IPS-18c (cell line): ENCODE data around the gene IL17RA.
"Not testable (repeated sequence)": the region's sequence is repeated elsewhere in the genome, so short reads cannot be mapped to it uniquely, and the experiment has no call there.

Experiments used
- H3K4me3 ChIP-seq: 2 replicates; pipeline ENCODE4 v1.7.0; 2013; ENCODE audit warnings: low read depth, mild to moderate bottlenecking, low read length, moderate library complexity; ENCODE audit not compliant: insufficient read depth
- H3K9me3 ChIP-seq: one replicate; pipeline ENCODE4 v1.6.1; 2013; ENCODE audit warnings: mild to moderate bottlenecking, low read length, moderate library complexity; ENCODE audit not compliant: control insufficient read depth, insufficient read depth

Gene IL17RA

DNA sequence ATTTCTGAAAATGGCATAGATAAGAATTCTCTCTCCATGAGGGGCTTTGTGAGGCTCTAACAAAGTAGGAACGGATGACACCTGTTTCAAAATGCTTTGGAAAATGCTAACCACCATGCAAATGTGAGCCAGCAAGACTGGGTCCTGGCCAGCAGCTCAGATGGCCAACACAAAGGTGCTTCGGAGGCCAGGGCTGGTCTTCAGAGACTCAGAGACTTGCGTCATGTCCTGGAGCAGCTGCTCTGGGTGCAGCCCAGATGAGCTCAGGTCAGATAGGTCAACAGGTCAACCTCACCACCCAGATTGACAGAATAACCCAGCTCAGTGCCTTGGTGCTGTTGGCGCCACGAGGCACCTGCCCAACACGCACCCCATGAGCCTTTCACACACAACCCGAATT is 48.3 kb downstream of the IL17RA start:
- H3K4me3 ChIP-seq: no peak overlapping the region
- no peaks in the 10 kb centered on the region for H3K9me3 ChIP-seq

DNA sequence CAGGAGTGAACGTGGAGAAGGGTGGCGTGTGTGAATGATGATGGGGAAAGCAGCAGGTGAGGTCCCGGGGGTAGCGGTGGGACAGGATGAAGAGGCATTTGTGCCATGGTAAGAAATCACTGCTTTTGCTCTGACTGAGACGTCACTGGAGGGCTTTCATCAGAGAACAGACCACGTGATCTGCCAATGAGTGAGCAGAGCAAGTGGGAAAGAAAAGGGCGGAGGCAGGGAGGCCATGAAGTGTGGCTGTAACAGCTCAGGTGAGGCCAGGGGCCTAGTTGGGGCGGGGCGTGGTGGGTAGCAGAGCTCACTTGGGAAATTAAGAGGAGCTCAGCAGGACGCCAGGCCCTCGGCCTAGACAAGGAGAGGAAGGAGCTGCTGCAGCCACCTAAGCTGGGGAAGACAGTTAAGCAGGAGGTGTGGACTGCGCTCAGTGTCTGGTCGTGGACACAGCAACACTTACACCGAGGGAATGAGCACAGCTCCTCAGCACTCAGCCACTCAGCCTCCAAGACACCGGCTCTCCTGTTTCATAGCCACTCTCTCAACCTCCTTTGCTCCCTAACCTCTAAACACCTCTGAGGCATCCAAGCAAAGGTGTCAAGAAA is 50.5 kb downstream of the IL17RA start:
- no peaks in the 10 kb centered on the region for H3K9me3 ChIP-seq
- no peak overlapping the region for H3K4me3 ChIP-seq

DNA sequence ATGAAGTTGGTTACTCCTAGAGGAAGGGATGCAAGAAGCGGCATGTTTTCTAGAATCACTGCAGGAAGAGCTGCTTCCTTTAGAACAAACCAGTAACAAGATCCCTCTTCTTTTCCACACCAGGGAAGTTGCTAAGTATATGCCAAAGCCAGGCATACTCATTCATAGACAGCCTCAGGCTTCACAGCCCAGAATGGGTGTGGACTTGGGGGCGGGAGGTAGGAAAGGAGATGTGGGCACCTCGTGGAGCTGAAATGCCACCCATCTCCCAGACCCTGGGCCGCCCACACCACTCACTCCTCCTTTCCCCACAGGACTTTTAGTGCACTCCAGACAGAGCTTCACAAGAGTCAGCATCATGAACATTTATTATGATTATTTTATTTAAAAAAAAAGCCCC is 52.4 kb downstream of the IL17RA start:
- H3K9me3 ChIP-seq: no peaks in the 10 kb centered on the region
- H3K4me3 ChIP-seq: no peak overlapping the region

- no peaks in the 10 kb centered on the region for H3K9me3 ChIP-seq
- H3K4me3 ChIP-seq: no peak overlapping the region
Observed at GRCh38 chr22:17137861-17138425, 53.1 kb downstream of the IL17RA start.

DNA sequence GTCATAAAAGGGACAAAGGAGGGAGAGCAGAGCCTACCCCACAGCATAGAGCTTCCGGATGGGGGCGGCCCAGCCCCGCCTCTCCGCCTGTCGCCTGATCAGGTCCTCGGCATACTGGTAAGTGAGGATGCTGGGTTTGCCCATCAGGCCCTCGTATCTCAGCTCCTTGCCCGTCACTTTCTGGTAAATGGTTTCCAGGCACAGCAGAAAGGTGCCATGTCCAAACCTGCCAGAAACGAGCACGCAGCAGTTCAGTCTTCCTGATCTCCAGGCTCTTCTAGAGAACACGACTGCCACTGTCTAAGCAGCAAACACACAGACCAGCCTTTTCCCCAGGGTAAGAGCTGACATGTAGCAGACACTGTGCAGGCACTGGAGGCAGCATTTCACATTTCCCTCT is 53.7 kb downstream of the IL17RA start:
- no peak overlapping the region for H3K4me3 ChIP-seq
- H3K9me3 ChIP-seq: no peaks in the 10 kb centered on the region

- no peak overlapping the region for H3K4me3 ChIP-seq
- no peaks in the 10 kb centered on the region for H3K9me3 ChIP-seq
Observed at GRCh38 chr22:17140022-17140421, 55.2 kb downstream of the IL17RA start.

DNA sequence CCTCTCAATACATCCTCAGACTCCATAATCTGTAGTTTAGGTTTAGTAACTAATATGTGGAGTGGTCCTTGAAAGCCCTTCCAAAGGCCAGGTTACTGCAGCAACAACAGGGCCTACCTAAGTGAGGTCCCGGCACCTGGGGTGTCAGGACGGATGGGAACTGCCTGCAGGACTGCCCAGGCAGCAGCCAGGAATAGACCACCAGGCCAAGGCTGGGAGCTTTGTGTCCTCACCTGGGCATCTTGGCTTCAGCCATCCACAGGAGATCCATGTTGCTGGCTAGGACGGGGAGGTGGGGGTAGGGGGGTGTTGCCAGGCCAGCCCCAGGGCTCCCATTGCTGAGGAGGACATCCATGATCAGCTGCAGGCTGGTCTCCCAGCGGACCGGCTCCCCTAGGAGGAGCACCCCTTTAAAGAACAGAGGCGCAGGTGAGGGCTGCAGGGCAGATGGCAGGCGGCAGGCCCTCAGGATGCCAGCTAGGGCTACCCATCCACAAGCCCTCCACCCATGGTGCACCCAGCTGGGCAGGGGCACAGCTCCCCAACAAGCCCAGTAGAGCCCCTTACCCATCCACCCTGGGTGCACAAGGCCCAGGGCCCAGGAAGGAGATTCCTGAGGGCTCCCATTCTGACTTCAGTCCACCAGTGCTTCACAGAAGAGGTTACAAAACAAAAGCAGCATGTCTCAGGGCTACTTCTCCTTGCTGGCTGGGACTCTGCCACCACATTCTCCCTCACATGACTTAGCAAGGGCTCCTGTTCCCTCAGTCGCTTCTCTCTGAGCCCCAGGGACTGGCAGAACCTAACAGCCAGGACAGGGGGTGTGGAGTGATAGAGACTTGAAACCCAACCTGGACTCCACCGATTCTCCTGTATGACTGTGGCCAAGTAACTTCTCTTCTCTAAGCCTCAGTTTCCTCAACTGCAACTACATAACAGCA is 56.3 kb downstream of the IL17RA start:
- no peaks in the 10 kb centered on the region for H3K9me3 ChIP-seq
- no peak overlapping the region for H3K4me3 ChIP-seq

DNA sequence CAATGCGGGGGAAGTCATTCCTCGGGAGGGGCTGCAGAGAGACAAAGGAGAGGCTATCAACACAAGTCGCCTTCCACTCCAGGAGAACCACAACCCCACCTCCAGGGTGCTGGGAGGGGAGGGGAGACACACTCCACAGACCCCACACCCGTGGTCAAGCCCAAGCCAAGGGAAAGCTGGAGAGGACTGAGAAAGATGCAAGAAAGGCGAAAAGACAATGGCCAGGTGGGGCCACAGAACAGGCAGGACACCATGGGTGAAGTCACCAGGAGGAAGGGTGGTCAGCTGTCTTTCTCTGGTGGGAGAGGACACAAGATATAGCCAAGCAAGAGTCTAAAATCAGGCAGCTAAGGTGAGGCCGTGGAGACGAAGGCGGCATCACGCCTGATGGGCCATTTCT is 58.3 kb downstream of the IL17RA start:
- Histone ChIP-seq H3K9me3 (no peaks in the 10 kb centered on the region), H3K4me3 (no peak overlapping the region)

GRCh38 chr22:17143826-17144225 is 59.0 kb downstream of the IL17RA start:
- Histone ChIP-seq H3K4me3 (no peak overlapping the region), H3K9me3 (no peaks in the 10 kb centered on the region)

- Histone ChIP-seq H3K9me3 (no peaks in the 10 kb centered on the region), H3K4me3 (no peak overlapping the region)
Observed at GRCh38 chr22:17145021-17145680, 60.4 kb downstream of the IL17RA start.

GRCh38 chr22:17147458-17147857 is 62.7 kb downstream of the IL17RA start:
- not testable (repeated sequence) for H3K9me3 ChIP-seq, H3K4me3 ChIP-seq

- no peaks in the 10 kb centered on the region for H3K9me3 ChIP-seq
- no peak overlapping the region for H3K4me3 ChIP-seq
Observed at GRCh38 chr22:17149076-17149815, 64.4 kb downstream of the IL17RA start.

DNA sequence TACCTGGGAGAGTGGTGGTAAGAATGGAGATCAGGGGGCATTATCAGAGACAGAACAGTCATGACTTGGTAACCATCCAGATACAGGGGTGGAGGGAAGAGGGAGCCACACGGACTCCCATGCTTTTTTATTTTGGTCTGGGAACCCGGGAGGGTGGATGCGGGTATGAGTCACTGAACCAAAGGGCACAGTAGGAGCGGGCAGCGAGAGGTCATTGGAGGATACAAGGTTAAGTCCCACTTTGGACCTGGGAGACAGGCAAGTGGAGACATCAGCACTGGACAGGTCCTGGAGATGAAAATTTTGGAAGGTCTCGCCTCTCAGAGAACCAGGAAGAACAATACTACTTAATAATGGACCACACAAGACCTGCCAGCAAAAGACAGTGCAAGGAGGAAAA is 67.5 kb downstream of the IL17RA start:
- H3K9me3 ChIP-seq: no peaks in the 10 kb centered on the region
- no peak overlapping the region for H3K4me3 ChIP-seq

DNA sequence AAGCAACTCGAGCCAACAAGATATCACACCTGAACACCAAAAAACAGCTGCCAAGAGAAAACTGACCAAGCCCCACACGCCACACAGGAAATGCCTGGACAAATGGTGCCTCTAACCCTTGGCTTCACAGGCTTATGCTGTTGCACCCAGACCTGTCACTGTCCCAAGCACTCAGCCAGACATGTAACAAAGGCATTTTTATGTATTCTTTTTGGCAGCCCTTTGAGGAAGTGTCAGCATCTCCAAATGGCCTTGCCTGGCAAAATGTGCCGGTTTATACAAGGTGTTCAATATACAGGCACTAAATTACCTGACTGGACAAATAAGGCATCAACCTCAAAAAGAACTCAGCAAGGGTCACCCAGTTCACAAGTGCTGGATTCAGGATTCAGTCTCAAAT is 68.2 kb downstream of the IL17RA start:
- Histone ChIP-seq H3K9me3 (no peaks in the 10 kb centered on the region), H3K4me3 (no peak overlapping the region)

DNA sequence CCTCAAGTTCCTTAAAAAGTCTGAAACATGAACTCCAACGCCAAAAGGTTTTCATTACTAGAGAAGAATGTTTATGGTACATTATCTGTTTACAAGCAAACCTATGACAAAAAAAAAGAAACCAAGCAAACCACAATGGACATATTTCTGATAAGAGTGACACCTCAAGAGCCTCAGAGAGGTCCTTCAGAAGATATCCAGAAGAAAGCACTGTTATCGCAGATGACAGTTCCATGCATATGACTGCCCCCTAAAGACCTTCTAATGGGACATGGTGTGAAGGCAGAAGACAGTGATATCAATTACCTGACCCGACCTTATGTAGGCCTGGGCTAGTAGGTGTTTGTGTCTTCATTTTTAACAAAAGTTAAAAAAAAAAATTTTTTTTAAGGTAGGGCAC is 71.1 kb downstream of the IL17RA start:
- Histone ChIP-seq H3K4me3 (no peak overlapping the region), H3K9me3 (no peaks in the 10 kb centered on the region)

DNA sequence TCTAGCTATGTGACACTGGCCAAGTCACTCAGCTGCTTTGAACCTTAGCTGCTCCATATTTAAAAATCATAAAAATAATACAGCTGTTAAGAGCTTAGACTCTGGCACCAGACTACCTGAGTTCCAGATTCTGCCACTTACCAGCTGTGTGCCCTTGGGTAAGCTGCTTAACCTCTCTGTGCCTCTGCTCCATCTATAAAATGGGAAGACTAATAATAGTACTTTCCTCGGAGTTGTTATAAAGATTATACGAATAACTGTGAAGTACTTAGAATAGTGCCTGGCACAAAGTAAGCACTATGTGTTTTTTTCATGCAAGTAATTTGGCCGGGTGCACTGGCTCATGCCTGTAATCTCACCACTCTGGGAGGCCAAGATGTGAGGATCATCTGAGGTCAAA is 72.9 kb downstream of the IL17RA start:
- Histone ChIP-seq H3K4me3 (0 out of 2 replicates have a peak overlapping the region, but pooled peaks have one; percentile 88), H3K9me3 (no peaks in the 10 kb centered on the region)

- Histone ChIP-seq H3K4me3 (peak overlapping the region; percentile 88), H3K9me3 (no peaks in the 10 kb centered on the region)
Observed at GRCh38 chr22:17158176-17158567, 73.4 kb downstream of the IL17RA start.
